ENCODE data around the gene SYNPO. TPM values are rescaled to one million over a fixed set of nuclear protein-coding genes. Genes with fewer than 3 reads are reported as not detected.

SYNPO gene
- polyA plus RNA-seq, 1 donor from 2014 or later = not detected

GRCh38 chr5:150604894-150605440 is 35.5 kb upstream of the SYNPO start:
- no peaks in the 10 kb centered on the region for H4K20me1 ChIP-seq (ENCODE audit: insufficient read depth)
- no peak overlapping the region for H3K27ac ChIP-seq (ENCODE audit: low read length)
- no peaks in the 10 kb centered on the region for H3K36me3 ChIP-seq (ENCODE audit: insufficient read depth, low read length)
- H3K9me3 ChIP-seq (ENCODE audit: low read length) = no peaks in the 10 kb centered on the region
- no peaks in the 10 kb centered on the region for H3K27me3 ChIP-seq (ENCODE audit: insufficient read depth, low read depth, low read length)
- H3K9ac ChIP-seq (ENCODE audit: low read length) = no peak overlapping the region
- no peaks in the 10 kb centered on the region for H3K9me2 ChIP-seq (ENCODE audit: insufficient read depth, low read length)
- no peak overlapping the region for H3K4me3 ChIP-seq (ENCODE audit: low read length)
- H2AFZ ChIP-seq (ENCODE audit: low read depth, low read length) = no peak overlapping the region
- no peak overlapping the region for H3K4me2 ChIP-seq (ENCODE audit: low read length)
- H3K79me2 ChIP-seq (replicated peaks; ENCODE audit: insufficient read depth, low read length) = no peaks in the 10 kb centered on the region
- no peaks in the 10 kb centered on the region for H3F3A ChIP-seq (ENCODE audit: insufficient read depth, low read length, poor library complexity, severe bottlenecking)
- TF ChIP-seq SMC3 (conservative IDR thresholded peaks at IDR 0.05; ENCODE audit: poor library complexity) (no peak), MXI1 (conservative IDR thresholded peaks at IDR 0.05; ENCODE audit: poor library complexity, severe bottlenecking) (no peak), EP300 (conservative IDR thresholded peaks at IDR 0.05; ENCODE audit: poor library complexity, severe bottlenecking) (no peak), POLR2AphosphoS5 (IDR thresholded peaks at IDR 0.05) (no peak), REST (IDR thresholded peaks at IDR 0.05; ENCODE audit: borderline replicate concordance) (no peak), RAD21 (conservative IDR thresholded peaks at IDR 0.05) (no peak), EZH2 (IDR thresholded peaks at IDR 0.05; ENCODE audit: borderline replicate concordance, insufficient read depth, low read length, poor library complexity, severe bottlenecking) (no peak), TAF1 (IDR thresholded peaks at IDR 0.05; ENCODE audit: low read depth) (no peak), CTCF (IDR thresholded peaks at IDR 0.05; ENCODE audit: poor library complexity, severe bottlenecking) (no peak)

GRCh38 chr5:150605546-150605945 is 34.9 kb upstream of the SYNPO start:
- Histone ChIP-seq H3K4me3 (ENCODE audit: low read length) (no peak overlapping the region), H3K27me3 (ENCODE audit: insufficient read depth, low read depth, low read length) (no peaks in the 10 kb centered on the region)

More at GRCh38 chr5:150605546-150605945, 34.9 kb upstream of the SYNPO start:
- Histone ChIP-seq H3K27ac (ENCODE audit: low read length) (no peak overlapping the region), H3K9me3 (ENCODE audit: low read length) (no peaks in the 10 kb centered on the region), H4K20me1 (ENCODE audit: insufficient read depth) (no peaks in the 10 kb centered on the region), H3K79me2 (replicated peaks; ENCODE audit: insufficient read depth, low read length) (no peaks in the 10 kb centered on the region), H3F3A (ENCODE audit: insufficient read depth, low read length, poor library complexity, severe bottlenecking) (no peaks in the 10 kb centered on the region), H3K9ac (ENCODE audit: low read length) (no peak overlapping the region), H2AFZ (ENCODE audit: low read depth, low read length) (no peak overlapping the region), H3K36me3 (ENCODE audit: insufficient read depth, low read length) (no peaks in the 10 kb centered on the region), H3K4me2 (ENCODE audit: low read length) (no peak overlapping the region), H3K9me2 (ENCODE audit: insufficient read depth, low read length) (no peaks in the 10 kb centered on the region)
- TF ChIP-seq POLR2AphosphoS5 (IDR thresholded peaks at IDR 0.05) (no peak), SMC3 (conservative IDR thresholded peaks at IDR 0.05; ENCODE audit: poor library complexity) (no peak), REST (IDR thresholded peaks at IDR 0.05; ENCODE audit: borderline replicate concordance) (no peak), EZH2 (IDR thresholded peaks at IDR 0.05; ENCODE audit: borderline replicate concordance, insufficient read depth, low read length, poor library complexity, severe bottlenecking) (no peak), TAF1 (IDR thresholded peaks at IDR 0.05; ENCODE audit: low read depth) (no peak)

Measured in neural cell (in vitro differentiated cells).